Endometrial microvascular endothelial cells (primary cell): Measurements from ENCODE around the gene TMEM63B. TPM values are rescaled to one million over a fixed set of nuclear protein-coding genes. Genes with fewer than 3 reads are reported as not detected.

Experiments used
- in situ Hi-C: cut with HindIII; loops from 2 replicates; pipeline ENCODE4 v1.10.0; 2017; ENCODE audit warnings: low sequenced_read_pairs, low pct_unique_long_range_greater_than_20kb; ENCODE audit errors: inconsistent ontology term
- total RNA-seq: library from RNA; depleted of rRNA; stranded (reverse); fragments of >200 nt; gene quantifications from one replicate; pipeline ENCODE4 v1.2.3, GENCODE V29; 2015; ENCODE audit errors: inconsistent ontology term

The TMEM63B gene
- total RNA-seq, 1 donor from 2014 or later, result 28.7 TPM

DNA sequence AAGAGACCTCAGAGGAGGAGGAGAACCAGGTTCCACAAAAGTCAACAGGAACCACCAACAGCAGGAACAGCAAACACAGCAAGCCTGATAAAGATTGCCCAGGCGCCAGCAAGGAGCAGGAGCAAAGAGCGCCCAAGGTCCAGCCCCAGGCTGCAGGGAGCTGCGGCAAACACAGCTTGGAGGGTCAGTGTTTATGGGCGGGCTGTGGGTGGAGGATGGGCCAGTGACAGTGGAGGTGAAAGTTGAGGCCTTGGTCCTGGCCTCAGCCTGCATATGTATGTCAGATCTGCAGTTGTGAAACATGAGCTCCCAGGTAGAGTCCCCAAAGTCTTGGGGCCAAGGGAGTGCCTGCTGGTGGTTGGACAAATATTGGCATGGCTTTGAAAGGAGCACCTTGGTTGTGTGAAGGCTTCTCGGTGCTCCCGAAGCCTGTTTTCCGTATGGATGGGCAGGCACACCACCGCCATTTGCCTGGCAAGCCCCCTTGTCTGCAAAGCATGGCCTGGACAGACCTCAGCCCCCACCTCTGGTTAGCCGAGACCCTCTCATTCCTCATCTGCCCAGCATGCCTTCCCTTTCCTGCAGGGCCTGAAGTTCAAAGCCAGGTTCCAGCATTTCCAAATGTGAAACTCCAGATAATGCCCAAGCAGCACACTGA lies 29.3 kb downstream of the TMEM63B start:
- in situ Hi-C loops, result no loop called here

DNA sequence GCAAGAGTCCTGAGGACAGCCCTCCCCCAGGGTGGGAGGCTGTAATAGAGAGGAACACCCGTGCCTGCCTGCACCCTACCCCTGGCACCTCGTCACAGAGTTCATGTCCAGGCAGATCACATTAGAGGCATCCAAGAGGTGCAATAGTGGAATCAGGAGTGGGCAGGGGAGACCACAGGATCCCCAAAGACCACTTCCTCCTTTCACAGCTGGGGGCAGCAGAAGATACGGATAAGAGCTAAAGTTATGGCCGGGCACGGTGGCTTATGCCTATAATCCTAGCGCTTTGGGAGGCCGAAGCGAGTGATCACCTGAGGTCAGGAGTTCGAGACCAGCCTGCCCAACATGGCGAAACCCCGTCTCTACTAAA lies 29.8 kb downstream of the TMEM63B start:
- in situ Hi-C loops, result no loop called here

DNA sequence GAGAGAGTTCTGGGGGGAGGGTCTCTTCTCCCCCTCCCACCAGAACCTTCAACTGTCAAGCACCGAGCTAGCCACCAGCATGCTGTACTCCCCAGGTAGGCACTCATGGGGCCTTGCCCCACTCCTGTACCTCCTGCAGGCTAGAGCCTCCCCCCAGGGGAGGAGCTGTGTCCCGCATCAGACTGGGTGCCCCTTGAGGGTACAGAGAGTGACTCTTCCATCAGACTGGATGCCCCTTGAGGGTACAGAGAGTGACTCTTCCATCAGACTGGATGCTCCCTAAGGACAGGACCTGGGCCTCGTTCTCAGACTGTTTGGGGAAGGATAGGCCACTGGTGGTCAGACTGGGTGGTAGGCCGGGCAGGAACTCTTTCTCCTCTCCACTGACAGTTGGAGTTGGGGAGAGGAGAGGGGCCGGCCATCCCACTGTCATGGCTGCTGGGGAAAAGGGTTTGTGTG lies 31.4 kb downstream of the TMEM63B start, which contains the start of gene CAPN11:
TSS of gene CAPN11 (plus strand) at position 51 of the 459 bp plus-strand sequence. CDS start at position 80, 29 bp downstream.
- in situ Hi-C loops, result no loop called here

DNA sequence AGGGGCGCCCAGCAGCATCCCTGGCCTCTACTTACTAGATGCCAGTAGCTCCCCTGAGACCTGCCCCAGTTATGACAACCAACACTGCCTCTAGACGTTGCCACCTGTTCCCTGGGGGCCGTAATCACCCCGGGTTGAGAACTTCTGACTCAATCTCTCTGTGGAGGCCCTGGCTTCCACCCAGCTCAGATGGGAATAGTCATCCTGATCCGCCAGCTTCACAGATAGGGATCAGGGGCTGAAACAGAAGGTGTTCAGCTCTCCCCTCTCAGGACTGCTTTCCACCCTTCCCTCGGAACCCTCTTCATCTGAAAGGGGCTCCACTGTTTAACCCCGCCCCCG lies 34.6 kb downstream of the TMEM63B start:
- in situ Hi-C loops, result no loop called here

DNA sequence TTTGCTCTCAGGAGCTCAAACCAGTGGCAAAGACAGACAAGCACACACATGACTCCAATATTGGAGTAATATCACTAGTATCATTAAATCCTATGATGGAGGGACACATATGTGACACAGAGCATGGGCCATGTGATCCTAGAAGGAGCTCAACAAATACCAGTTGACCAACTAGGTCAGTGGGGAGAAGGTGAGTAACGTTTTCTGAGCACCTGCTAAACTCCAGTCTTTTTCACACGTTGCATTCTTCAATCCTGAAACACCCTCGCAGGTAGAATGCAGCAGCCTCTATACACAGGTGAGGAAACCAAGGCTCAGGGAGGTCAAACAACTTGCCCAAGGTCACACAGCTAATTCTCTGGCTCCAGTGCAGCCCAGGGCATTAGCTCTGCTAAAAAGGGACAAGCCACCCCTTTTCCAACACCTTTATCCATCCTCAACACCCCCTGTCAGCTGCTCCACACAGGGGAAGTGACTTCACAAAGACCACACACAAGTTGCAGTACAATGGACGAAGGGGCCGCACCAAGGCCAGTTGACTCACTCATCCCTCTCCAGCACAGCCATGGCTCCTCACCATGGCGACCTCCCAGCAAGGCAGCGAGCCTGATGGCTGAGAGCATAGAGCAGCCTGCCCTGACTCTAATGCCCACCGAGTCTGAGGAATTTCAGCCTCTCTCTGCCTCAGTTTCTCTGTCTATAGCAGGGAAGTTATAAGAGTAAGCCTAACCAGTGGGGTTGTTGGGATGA lies 35.7 kb downstream of the TMEM63B start:
- in situ Hi-C loops, result no loop called here

DNA sequence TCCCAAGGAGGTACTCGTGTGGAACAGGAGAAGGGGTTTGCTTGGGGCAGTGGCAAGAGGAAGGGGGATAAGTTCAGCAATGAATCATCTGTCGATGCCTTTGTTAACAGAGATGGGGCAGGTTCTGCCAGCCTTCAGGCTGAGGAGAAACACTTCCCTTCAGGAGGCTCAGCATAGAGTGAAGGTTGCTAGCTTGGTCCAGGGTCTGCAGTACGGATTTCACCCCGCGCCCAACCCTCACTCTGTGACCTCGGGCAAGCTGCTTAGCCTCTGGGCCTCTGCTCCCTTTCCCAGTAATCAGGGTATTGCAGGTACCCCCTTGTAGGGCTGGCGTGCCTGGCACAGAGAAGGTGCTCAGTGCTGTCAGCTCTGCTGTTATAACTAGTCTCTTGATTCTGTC lies 38.8 kb downstream of the TMEM63B start:
- in situ Hi-C loops, result no loop called here

DNA sequence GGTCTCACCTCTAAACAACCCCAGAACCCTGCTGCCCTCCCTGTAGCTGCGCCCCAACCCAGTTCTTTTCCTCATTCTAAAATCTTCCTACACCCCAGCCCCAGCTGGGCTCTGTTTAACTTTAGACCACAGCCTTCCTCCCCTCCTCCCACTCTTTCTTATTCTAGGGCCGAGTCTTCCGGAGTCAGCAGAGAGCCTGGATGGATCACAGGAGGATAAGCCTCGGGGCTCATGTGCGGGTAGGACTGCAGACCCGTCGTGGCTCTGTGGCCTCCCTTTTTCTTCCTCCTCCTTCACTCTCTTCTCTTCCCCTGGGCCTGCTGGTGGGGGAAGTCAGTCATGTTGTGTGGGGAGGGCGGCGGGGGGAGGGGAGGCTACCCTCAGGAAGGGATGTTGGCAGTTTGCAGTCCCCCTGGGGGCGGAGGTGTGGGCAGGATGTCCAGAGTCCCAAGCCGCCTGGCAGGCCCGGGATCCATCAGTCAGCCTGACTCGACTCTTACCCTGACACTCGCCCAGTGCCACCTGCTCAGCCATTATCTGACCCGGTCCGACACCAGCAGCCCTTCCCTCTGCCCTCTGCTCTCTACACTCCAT lies 39.3 kb downstream of the TMEM63B start:
- in situ Hi-C loops, result no loop called here

DNA sequence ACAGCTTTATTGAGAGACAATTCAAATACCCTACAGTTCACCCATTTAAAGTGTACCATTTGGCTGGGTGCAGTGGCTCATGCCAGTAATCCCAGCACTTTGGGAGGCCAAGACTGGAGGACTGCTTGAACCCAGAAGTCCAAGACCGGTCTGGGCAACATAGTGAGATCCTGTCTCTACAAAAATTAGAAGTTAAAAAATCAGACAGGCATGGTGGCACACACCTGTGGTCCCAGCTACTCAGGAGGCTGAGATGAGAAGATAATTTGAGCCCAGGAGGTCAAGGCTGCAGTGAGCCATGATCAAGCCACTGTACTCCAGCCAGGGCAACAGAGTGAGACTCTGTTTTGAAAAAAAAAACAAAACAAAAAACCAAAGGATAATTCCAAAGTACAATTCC lies 40.2 kb downstream of the TMEM63B start:
- in situ Hi-C loops, result no loop called here

DNA sequence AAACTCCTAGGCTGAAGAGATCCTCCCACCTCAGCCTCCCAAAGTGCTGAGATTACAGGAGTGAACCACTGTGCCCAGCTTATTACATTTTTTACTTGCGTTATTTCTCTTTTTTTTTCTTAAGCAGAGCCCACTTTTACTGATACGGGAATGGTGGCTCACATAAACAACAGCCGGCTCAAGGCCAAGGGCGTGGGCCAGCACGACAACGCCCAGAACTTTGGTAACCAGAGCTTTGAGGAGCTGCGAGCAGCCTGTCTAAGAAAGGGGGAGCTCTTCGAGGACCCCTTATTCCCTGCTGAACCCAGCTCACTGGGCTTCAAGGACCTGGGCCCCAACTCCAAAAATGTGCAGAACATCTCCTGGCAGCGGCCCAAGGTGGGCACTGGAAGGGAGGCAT lies 41.8 kb downstream of the TMEM63B start:
- in situ Hi-C loops, result no loop called here

DNA sequence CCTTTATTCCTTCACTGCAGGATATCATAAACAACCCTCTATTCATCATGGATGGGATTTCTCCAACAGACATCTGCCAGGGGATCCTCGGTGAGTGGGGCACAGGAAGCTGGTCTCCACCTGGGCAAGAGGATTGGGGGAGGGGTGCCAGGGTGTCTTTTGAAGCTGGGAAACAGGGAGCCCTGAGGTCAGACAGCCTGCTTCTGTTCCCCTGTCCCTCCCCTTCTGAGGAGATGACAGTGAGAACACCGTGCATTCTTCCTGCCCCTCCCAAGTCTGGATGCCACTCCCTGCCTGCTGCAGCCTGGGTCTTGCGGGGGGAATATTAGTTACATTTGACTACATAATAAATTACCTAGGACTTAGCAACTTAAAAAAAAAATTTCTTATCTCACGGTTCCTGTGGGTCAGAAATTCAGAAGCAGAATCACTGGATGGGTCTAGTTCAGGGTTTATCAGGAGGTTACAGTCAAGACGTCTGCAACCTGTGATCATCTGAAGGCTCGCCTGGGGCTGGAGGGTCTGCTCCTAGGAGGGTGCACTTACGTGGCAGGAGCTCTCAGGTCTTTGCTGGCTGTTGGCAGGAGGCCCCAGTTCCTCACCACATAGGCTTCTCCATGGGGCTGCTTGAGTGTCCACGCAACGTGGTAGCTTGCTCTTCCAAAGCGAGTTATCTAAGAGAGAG lies 42.7 kb downstream of the TMEM63B start:
- in situ Hi-C loops, result no loop called here

DNA sequence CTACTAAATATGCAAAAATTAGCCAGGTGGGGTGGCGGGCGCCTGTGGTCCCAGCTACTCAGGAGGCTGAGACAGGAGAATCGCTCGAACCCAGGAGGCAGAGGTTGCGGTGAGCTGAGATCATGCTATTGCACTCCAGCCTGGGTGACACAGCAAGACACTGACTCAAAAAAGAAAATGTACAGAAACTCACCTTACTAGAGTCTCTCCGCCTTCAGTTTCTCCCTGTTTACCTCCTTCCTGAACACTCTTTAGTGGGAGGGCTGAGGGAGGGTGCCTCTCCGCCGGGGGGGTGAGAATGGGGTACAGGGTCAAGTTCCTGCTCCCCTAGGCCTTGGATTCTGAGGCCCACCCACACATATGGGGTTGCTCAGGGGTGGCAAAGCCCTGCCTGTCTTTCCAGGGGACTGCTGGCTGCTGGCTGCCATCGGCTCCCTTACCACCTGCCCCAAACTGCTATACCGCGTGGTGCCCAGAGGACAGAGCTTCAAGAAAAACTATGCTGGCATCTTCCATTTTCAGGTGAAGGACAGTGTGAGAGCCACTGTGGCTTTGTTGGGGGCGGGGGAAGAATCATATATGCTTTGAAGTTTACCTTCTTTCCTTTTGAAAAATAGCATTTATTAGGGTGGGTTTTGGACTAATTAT lies 44.7 kb downstream of the TMEM63B start:
- in situ Hi-C loops, result no loop called here

DNA sequence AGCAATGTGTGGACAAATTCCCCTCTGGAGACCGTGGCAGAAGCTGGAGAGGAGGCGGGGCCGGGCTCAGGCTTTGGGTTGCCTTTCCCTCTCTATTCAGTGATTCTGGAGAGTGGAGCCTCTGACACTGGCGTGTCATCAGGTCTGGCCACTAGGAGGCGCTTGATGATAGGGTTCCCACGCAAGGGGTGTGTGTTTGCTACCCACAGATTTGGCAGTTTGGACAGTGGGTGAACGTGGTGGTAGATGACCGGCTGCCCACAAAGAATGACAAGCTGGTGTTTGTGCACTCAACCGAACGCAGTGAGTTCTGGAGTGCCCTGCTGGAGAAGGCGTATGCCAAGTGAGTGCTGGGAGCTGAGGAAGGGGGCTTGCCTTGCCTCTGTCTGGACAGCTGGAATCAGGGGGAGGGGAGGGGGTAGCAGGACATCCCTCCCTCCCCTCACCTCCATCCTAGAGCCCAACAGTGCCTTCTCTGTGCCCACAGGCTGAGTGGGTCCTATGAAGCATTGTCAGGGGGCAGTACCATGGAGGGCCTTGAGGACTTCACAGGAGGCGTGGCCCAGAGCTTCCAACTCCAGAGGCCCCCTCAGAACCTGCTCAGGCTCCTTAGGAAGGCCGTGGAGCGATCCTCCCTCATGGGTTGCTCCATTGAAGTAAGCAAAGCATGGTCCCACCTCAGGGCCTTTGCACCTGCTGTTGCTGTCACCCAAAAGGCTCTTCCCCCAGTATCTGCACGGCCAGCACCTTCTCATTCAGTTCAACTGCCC lies 45.6 kb downstream of the TMEM63B start:
- in situ Hi-C loops, result no loop called here

DNA sequence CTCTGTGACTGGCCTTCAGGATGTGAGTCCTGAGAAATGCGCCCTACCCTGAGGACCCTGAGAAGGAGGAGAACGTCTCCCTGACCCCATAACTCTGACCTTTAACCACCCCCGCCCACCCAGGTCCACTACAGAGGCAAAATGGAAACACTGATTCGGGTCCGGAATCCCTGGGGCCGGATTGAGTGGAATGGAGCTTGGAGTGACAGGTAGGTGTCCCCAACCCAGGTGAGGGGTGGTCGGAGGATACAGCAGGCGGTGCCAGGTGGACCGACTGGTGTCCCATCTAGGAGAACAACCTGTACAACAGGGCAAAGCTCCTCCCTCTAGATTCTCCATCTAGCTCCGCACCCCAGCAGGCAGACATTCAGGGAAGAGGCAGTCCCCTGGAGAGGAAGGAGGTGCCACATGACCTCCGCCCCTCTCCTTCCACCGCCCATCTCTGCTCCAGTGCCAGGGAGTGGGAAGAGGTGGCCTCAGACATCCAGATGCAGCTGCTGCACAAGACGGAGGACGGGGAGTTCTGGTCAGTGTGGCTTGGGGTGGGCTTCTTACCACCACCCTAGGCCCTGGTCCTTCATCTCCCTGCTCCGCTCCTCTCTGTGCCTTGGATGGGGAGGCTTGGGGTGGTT lies 48.9 kb downstream of the TMEM63B start:
- in situ Hi-C loops, result no loop called here

DNA sequence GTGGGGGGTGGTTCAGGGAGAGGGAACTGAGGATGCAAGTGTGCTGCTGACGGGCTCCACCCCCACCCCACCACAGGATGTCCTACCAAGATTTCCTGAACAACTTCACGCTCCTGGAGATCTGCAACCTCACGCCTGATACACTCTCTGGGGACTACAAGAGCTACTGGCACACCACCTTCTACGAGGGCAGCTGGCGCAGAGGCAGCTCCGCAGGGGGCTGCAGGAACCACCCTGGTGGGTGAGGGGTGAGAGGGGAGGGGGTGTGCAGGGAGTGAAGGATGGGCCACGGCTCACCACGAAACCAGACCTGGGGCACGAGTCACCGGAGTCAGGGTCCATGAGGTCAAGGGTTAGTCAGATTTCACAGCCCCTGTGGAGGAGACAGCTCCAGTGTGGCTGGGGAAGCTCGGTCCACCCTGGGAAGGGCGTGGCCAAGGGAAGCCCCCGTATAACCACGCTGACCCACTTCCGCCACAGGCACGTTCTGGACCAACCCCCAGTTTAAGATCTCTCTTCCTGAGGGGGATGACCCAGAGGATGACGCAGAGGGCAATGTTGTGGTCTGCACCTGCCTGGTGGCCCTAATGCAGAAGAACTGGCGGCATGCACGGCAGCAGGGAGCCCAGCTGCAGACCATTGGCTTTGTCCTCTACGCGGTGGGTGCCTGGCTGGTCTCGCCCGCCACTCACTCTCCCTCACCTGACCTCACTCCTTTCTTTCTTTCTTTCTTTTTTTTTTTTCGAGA lies 49.6 kb downstream of the TMEM63B start:
- in situ Hi-C loops, result no loop called here

DNA sequence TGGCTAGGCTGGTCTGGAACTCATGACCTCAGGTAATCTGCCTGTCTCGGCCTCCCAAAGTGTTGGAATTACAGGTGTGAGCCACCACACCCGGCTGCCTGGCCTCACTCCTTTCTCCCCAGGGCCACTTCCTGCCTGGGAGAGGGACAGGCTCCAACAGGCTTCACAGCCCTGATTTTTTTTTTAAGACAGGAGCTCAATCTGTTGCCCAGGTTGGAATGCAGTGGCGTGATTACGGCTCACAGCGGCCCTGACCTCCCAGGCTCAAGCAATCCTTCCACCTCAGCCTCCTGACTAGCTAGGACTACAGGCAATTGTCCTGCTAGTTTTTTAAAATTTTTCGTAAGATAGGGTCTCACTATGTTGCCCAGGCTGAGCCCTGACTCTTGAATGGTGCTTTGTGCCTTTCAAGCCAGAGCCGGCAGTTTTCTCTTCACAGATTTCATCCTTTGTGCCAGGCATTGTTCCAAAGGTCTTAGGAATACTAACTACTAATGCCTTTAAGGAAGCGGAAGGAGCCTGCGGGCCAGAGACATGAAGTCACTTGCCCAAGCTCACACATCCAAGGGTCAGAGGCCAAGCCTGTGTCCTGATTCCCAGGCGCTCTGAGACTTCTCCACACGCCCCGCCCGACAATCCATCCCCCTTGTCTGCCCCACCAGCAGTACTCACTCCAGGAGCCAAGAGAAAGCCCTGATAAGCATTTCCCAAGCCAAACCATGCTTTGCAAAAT lies 50.5 kb downstream of the TMEM63B start:
- in situ Hi-C loops, result no loop called here

DNA sequence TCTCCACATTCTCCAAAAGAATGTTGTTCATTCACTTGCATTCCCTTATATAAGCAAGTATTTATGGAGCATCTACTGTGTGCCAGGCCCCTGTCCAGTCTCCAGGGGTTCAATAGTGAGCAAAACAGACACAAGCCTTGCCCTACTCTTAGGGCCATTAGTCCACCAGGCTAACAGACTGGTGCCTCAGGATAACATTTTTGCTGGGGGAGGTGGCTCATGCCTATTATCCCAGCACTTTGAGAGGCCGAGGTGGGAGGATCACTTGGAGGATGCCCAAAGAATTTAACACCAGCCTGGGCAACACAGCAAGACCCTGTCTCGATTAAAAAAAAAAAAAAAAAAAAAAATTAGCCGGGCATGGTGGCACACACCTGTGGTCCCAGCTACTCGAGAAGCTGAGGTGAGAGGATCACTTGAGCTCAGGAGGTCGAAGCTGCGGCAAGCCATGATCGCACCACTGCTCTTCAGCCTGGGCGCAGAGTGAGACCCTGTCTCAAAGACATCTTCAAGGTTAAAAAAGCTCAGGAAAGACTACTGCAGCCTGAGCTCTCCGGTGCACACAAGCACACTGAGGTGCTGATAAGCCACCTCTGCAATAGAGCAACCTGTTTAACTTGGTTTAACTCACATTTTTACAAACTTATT lies 51.2 kb downstream of the TMEM63B start:
- in situ Hi-C loops, result no loop called here
